ENCODE results near the gene PSD. TPM values are rescaled to one million over a fixed set of nuclear protein-coding genes. Genes with fewer than 3 reads are reported as not detected.

The PSD gene
- total and polyA plus RNA-seq, 2 donors (not counting 3 experiments of a cell fraction or from before 2014, with no cell fraction given): 0.10 to 0.40 TPM

GRCh38 chr10:102462512-102463054, 44.0 kb upstream of the PSD start:
- BruUV-seq (replicated peaks): no TSS peak
- DNase-seq (ENCODE audit: low read depth, low spot score) (no peak), FAIRE-seq (no peak)
- POLR2A ChIA-PET: no interaction called here
- H2AFZ ChIP-seq (ENCODE audit: low read depth, low read length): no peak overlapping the region
- no peak overlapping the region for H3K27ac ChIP-seq (ENCODE audit: insufficient read depth, low read depth, low read length)
- no peaks in the 10 kb centered on the region for H4K20me1 ChIP-seq (replicated peaks; ENCODE audit: control insufficient read depth, extremely low read depth, insufficient read depth, low read length)
- intact Hi-C loops (cut with micrococcal nuclease) (no loop called here), dilution Hi-C loops (cut with MboI; ENCODE audit: extremely low pct_ligation_motif_present, low sequenced_read_pairs) (no loop called here)
- H3K4me2 ChIP-seq (ENCODE audit: insufficient read depth, low read length): no peak overlapping the region
- CTCF ChIA-PET: interaction anchor here (0.5 to 2.7 kb wide), 6 partner anchors 10 to 121 kb away, joined by 3 to 16 read pairs (median 5); partner anchors contain the start of gene C10orf95
- H3K79me2 ChIP-seq (ENCODE audit: control insufficient read depth, insufficient read depth, low read length): no peaks in the 10 kb centered on the region
- peaks cover 7% of the 10 kb centered on the region for H3K4me1 ChIP-seq (ENCODE audit: control insufficient read depth, extremely low read depth, insufficient read depth, low read length)
- no peak overlapping the region for H3K9ac ChIP-seq (replicated peaks; ENCODE audit: extremely low read depth, insufficient read depth, low read length)
- H3K9me3 ChIP-seq (replicated peaks; ENCODE audit: control insufficient read depth, insufficient read depth, low read length): no peaks in the 10 kb centered on the region
- H3K4me3 ChIP-seq (replicated peaks in 1 of 3; ENCODE audit: insufficient read depth in 1 of 3, low read depth in 1 of 3, low read length in 3 of 3): no peak overlapping the region
- TF ChIP-seq FOS (IDR thresholded peaks at IDR 0.05; ENCODE audit: borderline replicate concordance, insufficient read depth, low read length) (no peak), POLR2A (IDR thresholded peaks at IDR 0.05; ENCODE audit: low read depth, low read length) (no peak), JUN (IDR thresholded peaks at IDR 0.05; ENCODE audit: borderline replicate concordance, insufficient read depth, insufficient read length, low read depth) (no peak), MYC (IDR thresholded peaks at IDR 0.05; ENCODE audit: low read depth, low read length) (no peak), MAX (IDR thresholded peaks at IDR 0.05; ENCODE audit: insufficient read depth, insufficient read length) (no peak), CTCF (IDR thresholded peaks at IDR 0.05; ENCODE audit: extremely low read depth in 1 of 2, insufficient read depth in 1 of 2, low read depth in 1 of 2, low read length in 2 of 2) (no peak), EZH2 (IDR thresholded peaks at IDR 0.05; ENCODE audit: borderline replicate concordance, low read depth, low read length, severe bottlenecking) (no peak), GATA2 (IDR thresholded peaks at IDR 0.05; ENCODE audit: insufficient read depth, insufficient read length, low read depth, low read length) (no peak), POLR2AphosphoS5 (IDR thresholded peaks at IDR 0.05; ENCODE audit: insufficient read depth, low read depth, low read length) (no peak)
- H3K9me1 ChIP-seq (replicated peaks; ENCODE audit: control insufficient read depth, extremely low read depth, insufficient read depth, low read length): no peaks in the 10 kb centered on the region
- H3K27me3 ChIP-seq (ENCODE audit: control insufficient read depth in 2 of 2, insufficient read depth in 2 of 2, low read length in 2 of 2): peaks cover 0 to 4% of the 10 kb centered on the region in 2 experiments
- no peaks in the 10 kb centered on the region for H3K36me3 ChIP-seq (ENCODE audit: control insufficient read depth in 2 of 2, extremely low read depth in 1 of 2, insufficient read depth in 2 of 2, low read length in 2 of 2)
